Prostate gland (tissue), 2 donors: ENCODE measurements around the gene RABAC1. TPM values are rescaled to one million over a fixed set of nuclear protein-coding genes. Genes with fewer than 3 reads are reported as not detected.
A peak's percentile ranks its signal among the peaks of the same experiment; 100 is the strongest.
"Not testable (repeated sequence)": the region's sequence is repeated elsewhere in the genome, so short reads cannot be mapped to it uniquely, and the experiment has no call there.

ENCODE experiments used
- DNase-seq: peaks from one replicate; pipeline ENCODE4 v3.0.0-alpha.2; 2019; ENCODE audit warnings: low spot score
- H3K27ac ChIP-seq, 2 donors: fragments of 200-600 bp; sonication (generic); 2 replicates each; pipeline ENCODE4 v1.5.1; 2017 to 2019
- H3K27me3 ChIP-seq: fragments of 200-600 bp; sonication (generic); replicated peaks from 2 replicates; pipeline ENCODE4 v1.5.1; 2019; ENCODE audit not compliant: insufficient read depth
- H3K36me3 ChIP-seq, 2 donors: fragments of 200-600 bp; sonication (generic); 1 replicate in 1 of 2; 2 replicates in 1 of 2; pipeline versions ENCODE4 v1.5.1 to v1.8.1; 2017 to 2019
- H3K4me1 ChIP-seq: fragments of 200-600 bp; sonication (generic); replicated peaks from 2 replicates; pipeline ENCODE4 v1.5.1; 2019
- H3K4me3 ChIP-seq, 2 donors: fragments of 200-600 bp; sonication (generic); 2 replicates each; pipeline ENCODE4 v1.5.1; 2017 to 2019
- H3K9me3 ChIP-seq: fragments of 200-600 bp; sonication (generic); 2 replicates; pipeline ENCODE4 v1.5.1; 2017
- POLR2A ChIP-seq: fragments of 450-650 bp; IDR thresholded peaks from one replicate; pipeline ENCODE4 v1.6.1; 2016; ENCODE audit warnings: antibody characterized with exemption, mild to moderate bottlenecking
- POLR2AphosphoS5 ChIP-seq: sonication (generic); formaldehyde crosslinking; IDR thresholded peaks from one replicate; pipeline ENCODE4 v1.6.1; 2017; ENCODE audit warnings: antibody characterized with exemption
- WGBS: methylation state at CpG from one replicate; pipeline ENCODE4 v1.1.5; 2018; 5-methylcytosine and 5-hydroxymethylcytosine counted together
- intact Hi-C: fragments of 100-400 bp; cut with DNase I; formaldehyde crosslinking; loops from one replicate; pipeline ENCODE4 v1.14.2; 2022
- total RNA-seq, 2 donors: library from RNA; depleted of rRNA; stranded (reverse); fragments of >200 nt; gene quantifications; one replicate each; pipeline ENCODE4 v1.1.0, GENCODE V29; 2016
- TF ChIP-seq, protein P1 (sequence below), 4 experiments: fragments of 200-600 bp in 2 of 4; fragments of 450-650 bp in 2 of 4; sonication (generic) in 2 of 4; IDR thresholded peaks; 1 replicate in 3 of 4; 2 replicates in 1 of 4; pipeline ENCODE4 v1.5.1; 2016 to 2019; ENCODE audit warnings: antibody characterized with exemption in 4 of 4, mild to moderate bottlenecking in 2 of 4, moderate library complexity in 2 of 4

The RABAC1 gene
- total RNA-seq, 2 donors from 2014 or later, result 153 to 168 TPM

DNA sequence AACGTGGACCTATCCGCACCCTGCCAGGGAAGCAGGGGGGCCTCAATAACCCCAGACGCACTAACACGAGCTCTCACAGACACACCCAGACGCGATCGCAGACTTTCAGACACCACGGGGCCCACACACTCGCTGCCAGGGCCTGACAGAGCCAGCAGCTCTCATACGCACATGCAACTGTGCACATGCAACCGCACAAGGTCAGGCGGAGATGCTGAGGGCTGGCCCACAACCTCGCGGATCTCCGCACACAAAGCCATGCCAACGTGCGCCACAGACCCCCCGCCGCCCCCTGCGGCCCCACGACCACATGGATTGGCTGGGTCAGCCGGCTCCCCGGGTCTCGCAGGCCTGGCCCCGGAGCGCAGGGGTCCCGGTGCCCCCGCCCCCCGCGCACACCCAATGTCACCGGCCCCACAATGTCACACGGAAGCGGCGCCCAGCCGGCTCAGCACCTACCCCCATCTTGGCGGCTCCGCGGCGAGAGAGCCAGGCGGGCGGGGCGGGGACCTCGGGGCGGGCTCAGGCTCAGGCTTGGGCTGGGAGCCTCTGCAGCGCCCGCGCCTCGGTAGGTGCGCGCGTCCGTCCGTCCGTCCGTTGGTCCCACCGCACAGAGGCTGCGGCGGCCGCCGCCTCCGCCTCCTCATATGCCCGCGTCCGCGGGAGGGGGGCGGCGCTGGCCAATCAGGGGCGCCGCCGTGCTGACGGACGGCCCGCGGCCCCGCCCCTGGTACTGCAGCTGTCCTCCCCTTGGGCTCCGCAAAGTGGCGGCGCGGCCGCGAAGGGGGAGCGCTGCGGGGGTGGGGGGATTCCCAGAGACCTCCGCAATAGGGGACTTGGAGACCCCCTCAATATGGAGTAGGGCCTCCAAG is 34.7 kb upstream of the RABAC1 start, which contains the start of gene ATP1A3:
Gene ATP1A3 (minus strand): TSS at position 619 of the 872 bp plus-strand sequence. CDS start 154 bp downstream, at position 465.
- Histone ChIP-seq H3K4me3 (peak within 1 kb of the TSS; percentile 22 to 30), H3K9me3 (no peaks in the 10 kb centered on the region), H3K27ac (no peak within 1 kb of the TSS), H3K27me3 (peaks cover 22% of the 10 kb centered on the region), H3K4me1 (no peaks in the 10 kb centered on the region), H3K36me3 (no peaks in the 10 kb centered on the region)
- TF ChIP-seq POLR2A (no peak), POLR2AphosphoS5 (no peak)
- TF ChIP-seq, protein P1, sequence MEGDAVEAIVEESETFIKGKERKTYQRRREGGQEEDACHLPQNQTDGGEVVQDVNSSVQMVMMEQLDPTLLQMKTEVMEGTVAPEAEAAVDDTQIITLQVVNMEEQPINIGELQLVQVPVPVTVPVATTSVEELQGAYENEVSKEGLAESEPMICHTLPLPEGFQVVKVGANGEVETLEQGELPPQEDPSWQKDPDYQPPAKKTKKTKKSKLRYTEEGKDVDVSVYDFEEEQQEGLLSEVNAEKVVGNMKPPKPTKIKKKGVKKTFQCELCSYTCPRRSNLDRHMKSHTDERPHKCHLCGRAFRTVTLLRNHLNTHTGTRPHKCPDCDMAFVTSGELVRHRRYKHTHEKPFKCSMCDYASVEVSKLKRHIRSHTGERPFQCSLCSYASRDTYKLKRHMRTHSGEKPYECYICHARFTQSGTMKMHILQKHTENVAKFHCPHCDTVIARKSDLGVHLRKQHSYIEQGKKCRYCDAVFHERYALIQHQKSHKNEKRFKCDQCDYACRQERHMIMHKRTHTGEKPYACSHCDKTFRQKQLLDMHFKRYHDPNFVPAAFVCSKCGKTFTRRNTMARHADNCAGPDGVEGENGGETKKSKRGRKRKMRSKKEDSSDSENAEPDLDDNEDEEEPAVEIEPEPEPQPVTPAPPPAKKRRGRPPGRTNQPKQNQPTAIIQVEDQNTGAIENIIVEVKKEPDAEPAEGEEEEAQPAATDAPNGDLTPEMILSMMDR (IDR thresholded peaks at IDR 0.05), result no peak
- WGBS, result under 1% methylated on average over 55 of the region's 84 CpGs
- intact Hi-C loops, result no loop called here
- DNase-seq, result peak; percentile 21

DNA sequence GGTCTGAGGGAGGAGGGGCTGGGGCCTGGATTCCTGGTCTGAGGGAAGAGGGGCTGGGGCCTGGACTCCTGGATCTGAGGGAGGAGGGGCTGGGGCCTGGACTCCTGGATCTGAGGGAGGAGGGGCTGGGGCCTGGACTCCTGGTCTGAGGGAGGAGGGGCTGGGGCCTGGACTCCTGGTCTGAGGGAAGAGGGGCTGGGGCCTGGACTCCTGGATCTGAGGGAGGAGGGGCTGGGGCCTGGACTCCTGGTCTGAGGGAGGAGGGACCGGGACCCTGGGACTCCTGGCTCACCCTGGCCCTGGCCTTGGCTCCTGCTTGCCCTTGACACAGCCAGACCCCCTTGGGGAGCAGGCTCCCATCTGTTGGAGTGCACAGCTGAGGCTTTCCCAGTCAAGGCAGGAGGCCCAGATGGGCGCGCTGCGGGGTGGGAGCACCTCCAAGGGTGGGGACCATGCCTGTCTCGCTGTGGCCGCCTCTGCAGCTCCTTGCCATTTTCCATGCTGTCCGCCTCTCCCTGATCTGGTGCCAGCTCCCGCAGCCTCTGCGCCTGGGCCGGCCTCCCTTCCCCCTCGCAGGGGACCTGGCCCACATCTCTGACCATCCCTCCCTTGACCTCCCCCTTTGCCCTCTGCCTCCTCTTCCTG is 32.9 kb upstream of the RABAC1 start:
- H3K36me3 ChIP-seq, H3K27ac ChIP-seq, H3K4me1 ChIP-seq, DNase-seq, H3K4me3 ChIP-seq, intact Hi-C loops, H3K9me3 ChIP-seq: not testable (repeated sequence)
- H3K27me3 ChIP-seq, result peaks cover 17% of the 10 kb centered on the region
- WGBS, result 70% methylated on average over 11 of the region's 11 CpGs

DNA sequence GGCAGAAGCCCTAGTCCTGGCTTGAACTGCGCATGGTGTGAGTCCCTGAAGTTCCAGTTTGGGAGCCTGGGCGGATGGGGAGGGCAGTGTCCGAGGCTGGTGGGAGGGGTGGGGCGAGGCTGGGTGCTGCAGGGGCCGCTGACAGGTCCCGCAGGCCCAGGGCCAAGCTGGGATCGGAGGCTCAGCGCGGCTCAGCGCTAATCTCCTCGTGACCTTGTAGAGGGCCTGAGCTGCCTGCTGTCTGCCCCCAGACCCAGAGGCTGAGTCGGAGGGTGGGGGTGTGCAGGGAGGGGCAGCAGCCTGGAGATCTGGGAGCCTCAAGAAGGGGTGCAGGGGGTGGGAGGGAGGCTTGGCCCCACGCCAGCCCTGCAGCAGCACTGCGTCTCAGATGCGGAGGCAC is 31.9 kb upstream of the RABAC1 start:
- Histone ChIP-seq H3K4me3 (no peak overlapping the region), H3K9me3 (no peaks in the 10 kb centered on the region), H3K36me3 (no peaks in the 10 kb centered on the region), H3K4me1 (no peaks in the 10 kb centered on the region), H3K27me3 (peaks cover 13% of the 10 kb centered on the region), H3K27ac (no peak overlapping the region)
- intact Hi-C loops, result no loop called here
- no peak for DNase-seq
- WGBS, result 30% methylated on average over 15 of the region's 15 CpGs
- no peak for TF ChIP-seq POLR2AphosphoS5
- TF ChIP-seq, protein P1 (IDR thresholded peaks at IDR 0.05), result no peak
- no peak for TF ChIP-seq POLR2A

DNA sequence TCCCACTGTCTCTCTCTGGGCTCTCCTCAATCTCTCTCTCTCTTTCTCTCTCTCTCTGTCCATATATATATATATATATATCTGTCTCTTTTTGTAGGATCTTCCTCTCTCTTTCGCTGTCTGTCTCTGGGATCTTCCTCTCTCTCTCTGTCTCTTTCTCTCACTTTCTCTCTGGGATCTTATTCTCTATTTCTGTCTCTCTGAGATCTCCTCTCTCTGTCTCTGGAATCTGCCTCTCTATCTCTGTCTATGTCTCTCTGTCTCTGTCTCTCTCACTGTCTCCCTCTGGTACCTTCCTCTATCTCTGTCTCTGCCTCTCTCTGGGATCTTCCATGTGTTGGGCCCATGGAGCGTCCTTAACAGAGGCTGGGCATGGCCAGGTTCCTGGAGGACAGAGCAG is 31.5 kb upstream of the RABAC1 start:
- DNase-seq, result no peak
- intact Hi-C loops, result no loop called here
- 78% methylated on average over 2 of the region's 2 CpGs for WGBS
- Histone ChIP-seq H3K27me3 (peaks cover 13% of the 10 kb centered on the region), H3K27ac (no peak overlapping the region), H3K36me3 (no peaks in the 10 kb centered on the region), H3K9me3 (no peaks in the 10 kb centered on the region), H3K4me1 (no peaks in the 10 kb centered on the region), H3K4me3 (no peak overlapping the region)
- TF ChIP-seq POLR2AphosphoS5, result no peak
- TF ChIP-seq, protein P1 (IDR thresholded peaks at IDR 0.05), result no peak
- TF ChIP-seq POLR2A, result no peak

DNA sequence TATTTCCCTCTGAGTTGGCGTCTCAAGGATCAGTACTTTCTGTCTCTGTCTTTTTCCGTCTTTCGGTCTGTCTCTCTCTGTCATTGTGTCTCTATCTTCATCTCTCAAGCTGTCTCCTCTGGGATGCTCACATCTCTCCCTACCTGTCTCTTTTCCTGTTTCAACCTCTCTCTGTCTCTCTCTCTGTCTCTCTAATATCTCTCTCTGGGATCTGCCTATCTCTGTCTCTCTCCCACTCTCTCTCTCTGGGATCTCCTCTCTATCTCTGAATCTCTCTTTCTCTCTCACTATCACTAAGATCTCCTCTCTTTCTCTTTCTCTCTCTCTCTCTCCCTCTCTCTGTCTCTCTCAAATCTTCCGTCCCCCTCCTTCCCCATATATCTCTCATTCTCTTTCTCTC is 30.9 kb upstream of the RABAC1 start:
- Histone ChIP-seq H3K36me3 (no peaks in the 10 kb centered on the region), H3K4me3 (no peak overlapping the region), H3K9me3 (no peaks in the 10 kb centered on the region), H3K27me3 (peaks cover 13% of the 10 kb centered on the region), H3K4me1 (no peaks in the 10 kb centered on the region), H3K27ac (no peak overlapping the region)
- WGBS, result 88% methylated on average over 4 of the region's 4 CpGs
- DNase-seq, result no peak
- TF ChIP-seq, protein P1 (IDR thresholded peaks at IDR 0.05), result no peak
- TF ChIP-seq POLR2A (no peak), POLR2AphosphoS5 (no peak)
- intact Hi-C loops, result no loop called here
